Measurements from ENCODE around the gene MAPKAPK5.
"Not testable (repeated sequence)": the region's sequence is repeated elsewhere in the genome, so short reads cannot be mapped to it uniquely, and the experiment has no call there.

GRCh38 chr12:111824312-111824711 lies 17.7 kb upstream of the MAPKAPK5 start:
- TF ChIP-seq, protein P1, sequence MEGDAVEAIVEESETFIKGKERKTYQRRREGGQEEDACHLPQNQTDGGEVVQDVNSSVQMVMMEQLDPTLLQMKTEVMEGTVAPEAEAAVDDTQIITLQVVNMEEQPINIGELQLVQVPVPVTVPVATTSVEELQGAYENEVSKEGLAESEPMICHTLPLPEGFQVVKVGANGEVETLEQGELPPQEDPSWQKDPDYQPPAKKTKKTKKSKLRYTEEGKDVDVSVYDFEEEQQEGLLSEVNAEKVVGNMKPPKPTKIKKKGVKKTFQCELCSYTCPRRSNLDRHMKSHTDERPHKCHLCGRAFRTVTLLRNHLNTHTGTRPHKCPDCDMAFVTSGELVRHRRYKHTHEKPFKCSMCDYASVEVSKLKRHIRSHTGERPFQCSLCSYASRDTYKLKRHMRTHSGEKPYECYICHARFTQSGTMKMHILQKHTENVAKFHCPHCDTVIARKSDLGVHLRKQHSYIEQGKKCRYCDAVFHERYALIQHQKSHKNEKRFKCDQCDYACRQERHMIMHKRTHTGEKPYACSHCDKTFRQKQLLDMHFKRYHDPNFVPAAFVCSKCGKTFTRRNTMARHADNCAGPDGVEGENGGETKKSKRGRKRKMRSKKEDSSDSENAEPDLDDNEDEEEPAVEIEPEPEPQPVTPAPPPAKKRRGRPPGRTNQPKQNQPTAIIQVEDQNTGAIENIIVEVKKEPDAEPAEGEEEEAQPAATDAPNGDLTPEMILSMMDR (conservative IDR thresholded peaks at IDR 0.05): peak; percentile 37
- TF ChIP-seq ZFX (IDR thresholded peaks at IDR 0.05): not testable (repeated sequence)

All from C4-2B (cell line).